Smooth muscle cell (in vitro differentiated cells): ENCODE data around the gene MYO1E. TPM values are rescaled to one million over a fixed set of nuclear protein-coding genes. Genes with fewer than 3 reads are reported as not detected.

Source experiments
- DNase-seq: peaks from one replicate; lab custom pipeline; 2025; ENCODE audit not compliant: unreplicated experiment; lab: John Stamatoyannopoulos, UW
- H2AFZ ChIP-seq: fragments of 200-600 bp; sonication (generic); 2 replicates; pipeline ENCODE4 v1.6.0; 2016; ENCODE audit warnings: antibody characterized with exemption, low read depth, mild to moderate bottlenecking
- H3F3A ChIP-seq: fragments of 200-600 bp; sonication (generic); 2 replicates; pipeline ENCODE4 v1.6.0; 2017; ENCODE audit warnings: antibody characterized with exemption, low read depth
- H3K27ac ChIP-seq: fragments of 200-600 bp; sonication (generic); 2 replicates; pipeline ENCODE4 v1.5.1; 2016; ENCODE audit warnings: low read depth, mild to moderate bottlenecking
- H3K27me3 ChIP-seq: fragments of 200-600 bp; sonication (generic); 2 replicates; pipeline ENCODE4 v1.6.1; 2016; ENCODE audit warnings: low read depth, mild to moderate bottlenecking
- H3K36me3 ChIP-seq: fragments of 200-600 bp; sonication (generic); 2 replicates; pipeline ENCODE4 v1.5.1; 2016; ENCODE audit warnings: low read depth
- H3K4me1 ChIP-seq: fragments of 200-600 bp; sonication (generic); 2 replicates; pipeline ENCODE4 v1.5.1; 2016; ENCODE audit warnings: low read depth
- H3K4me2 ChIP-seq: fragments of 200-600 bp; sonication (generic); 2 replicates; pipeline ENCODE4 v1.6.0; 2016; ENCODE audit warnings: mild to moderate bottlenecking
- H3K4me3 ChIP-seq: fragments of 200-600 bp; sonication (generic); 2 replicates; pipeline ENCODE4 v1.5.1; 2016; ENCODE audit warnings: mild to moderate bottlenecking
- H3K79me2 ChIP-seq: fragments of 200-600 bp; sonication (generic); 2 replicates; pipeline ENCODE4 v1.6.0; 2016; ENCODE audit warnings: low read depth, mild to moderate bottlenecking
- H3K9ac ChIP-seq: fragments of 200-600 bp; sonication (generic); 2 replicates; pipeline ENCODE4 v1.6.0; 2016; ENCODE audit warnings: low read depth
- H3K9me3 ChIP-seq: fragments of 200-600 bp; sonication (generic); replicated peaks from 2 replicates; pipeline ENCODE4 v1.5.1; 2016; ENCODE audit warnings: low read depth
- H4K20me1 ChIP-seq: fragments of 200-600 bp; sonication (generic); 2 replicates; pipeline ENCODE4 v1.6.0; 2016; ENCODE audit warnings: low read depth
- CTCF ChIP-seq: fragments of 200-600 bp; sonication (generic); IDR thresholded peaks from 2 replicates; pipeline ENCODE4 v1.5.1; 2017; ENCODE audit warnings: borderline replicate concordance, mild to moderate bottlenecking, antibody characterized with exemption; ENCODE audit not compliant: insufficient read depth, poor library complexity, severe bottlenecking
- WGBS: methylation state at CpG from one replicate; pipeline ENCODE4 v1.1.7; 2016; ENCODE audit warnings: low lambda C conversion rate; 5-methylcytosine and 5-hydroxymethylcytosine counted together
- microRNA counts: library from miRNA; unstranded; fragments of <30 nt; microRNA quantifications from one replicate; lab custom pipeline; 2016
- microRNA-seq: library from miRNA; unstranded; fragments of <30 nt; microRNA quantifications from one replicate; pipeline ENCODE4, GENCODE V29; 2016; ENCODE audit warnings: borderline number of aligned reads
- polyA plus RNA-seq: library from polyadenylated mRNA; unstranded; fragments of >200 nt; fragmentation: Nextera tagmentation; extraction: Ambion mirVana; gene quantifications from 2 replicates; pipeline ENCODE4 v1.2.1, GENCODE V29; 2016
- small RNA-seq: library from RNA; depleted of rRNA; stranded (forward); fragments of <200 nt; gene quantifications from one replicate; pipeline ENCODE3, GENCODE V24; 2014
- total RNA-seq: library from RNA; depleted of rRNA; stranded (reverse); fragments of >200 nt; gene quantifications from 2 replicates; pipeline ENCODE4 v1.2.3, GENCODE V29; 2014

The MYO1E gene
- total and polyA plus RNA-seq, 2 experiments from 2014 or later = 50.0 to 54.5 TPM

- DNase-seq = no peak
- Histone ChIP-seq H3F3A (no peaks in the 10 kb centered on the region), H3K27me3 (no peaks in the 10 kb centered on the region), H3K9ac (no peak overlapping the region), H2AFZ (no peak overlapping the region), H3K36me3 (peaks cover 36% of the 10 kb centered on the region), H4K20me1 (peaks cover 4% of the 10 kb centered on the region), H3K4me2 (no peak overlapping the region), H3K4me3 (no peak overlapping the region), H3K79me2 (no peaks in the 10 kb centered on the region), H3K9me3 (no peaks in the 10 kb centered on the region), H3K4me1 (no peaks in the 10 kb centered on the region), H3K27ac (no peak overlapping the region)
- TF ChIP-seq CTCF = no peak
- 98% methylated on average over 2 of the region's 2 CpGs for WGBS
These were observed 284.9 kb downstream of the MYO1E start for GRCh38 chr15:59087731-59088130.

MicroRNAs within 50 kb of the gene (microRNA counts, 767-probe panel; counts per million panel counts)
- microRNA hsa-miR-2116-5p (lab: Ali Mortazavi, UCI) = 183 counts per million

Small RNAs within 50 kb of the gene (microRNA-seq; reads per million reads assigned to microRNA genes)
- gene MIR2116 = 8.2 reads per million, percentile 8 among the genes with 10 or more reads in this experiment

Small RNAs within 50 kb of the gene (small RNA-seq; reads per million reads assigned to genes)
- gene MIR2116 = 0.37 reads per million, percentile 11 among the genes with 10 or more reads in this experiment
- not detected for gene RF00019
- gene RNU4-80P = 0.08 reads per million
- 0.26 reads per million, percentile 2 among the genes with 10 or more reads in this experiment for gene RNU6-212P

Other genes with a start within 250 kb of the MYO1E start
- gene LDHAL6B, start 166.0 kb downstream of the MYO1E start, total RNA-seq = not detected in 2 replicates
- gene LDHAL6B, start 166.0 kb downstream of the MYO1E start, polyA plus RNA-seq = 0.20 TPM in 1 of 2 replicates, not detected in the other
- 0.04 and 0.67 TPM in 2 replicates for gene FAM81A, start 65.3 kb upstream of the MYO1E start, total RNA-seq
- 0.79 and 1.8 TPM in 2 replicates for gene FAM81A, start 65.3 kb upstream of the MYO1E start, polyA plus RNA-seq
- not detected in 2 replicates for gene GCNT3, start 238.9 kb upstream of the MYO1E start, total RNA-seq
- gene GCNT3, start 238.9 kb upstream of the MYO1E start, polyA plus RNA-seq = not detected in 2 replicates